ENCODE measurements around the gene RAP1A.

DNA sequence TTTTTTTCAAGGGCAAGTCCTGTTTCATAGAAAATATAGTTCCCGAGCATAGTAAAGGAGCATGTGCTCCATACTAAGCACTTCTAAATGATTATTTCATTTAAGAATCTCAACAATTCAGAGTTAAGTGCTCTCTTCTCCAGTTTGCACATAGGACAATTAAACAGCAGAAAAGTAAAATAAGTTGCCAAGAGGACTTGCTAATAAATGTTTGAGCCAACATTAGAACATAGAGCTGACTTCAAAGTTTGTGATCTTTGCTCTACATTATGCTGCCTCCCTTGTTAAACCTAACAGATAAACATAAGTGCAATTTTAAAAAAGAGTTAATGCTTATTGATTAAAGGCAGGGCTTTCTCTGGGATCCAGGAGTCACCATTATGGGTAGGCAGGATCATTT, 23.8 kb upstream of the RAP1A start:
- TF ChIP-seq, protein P1, sequence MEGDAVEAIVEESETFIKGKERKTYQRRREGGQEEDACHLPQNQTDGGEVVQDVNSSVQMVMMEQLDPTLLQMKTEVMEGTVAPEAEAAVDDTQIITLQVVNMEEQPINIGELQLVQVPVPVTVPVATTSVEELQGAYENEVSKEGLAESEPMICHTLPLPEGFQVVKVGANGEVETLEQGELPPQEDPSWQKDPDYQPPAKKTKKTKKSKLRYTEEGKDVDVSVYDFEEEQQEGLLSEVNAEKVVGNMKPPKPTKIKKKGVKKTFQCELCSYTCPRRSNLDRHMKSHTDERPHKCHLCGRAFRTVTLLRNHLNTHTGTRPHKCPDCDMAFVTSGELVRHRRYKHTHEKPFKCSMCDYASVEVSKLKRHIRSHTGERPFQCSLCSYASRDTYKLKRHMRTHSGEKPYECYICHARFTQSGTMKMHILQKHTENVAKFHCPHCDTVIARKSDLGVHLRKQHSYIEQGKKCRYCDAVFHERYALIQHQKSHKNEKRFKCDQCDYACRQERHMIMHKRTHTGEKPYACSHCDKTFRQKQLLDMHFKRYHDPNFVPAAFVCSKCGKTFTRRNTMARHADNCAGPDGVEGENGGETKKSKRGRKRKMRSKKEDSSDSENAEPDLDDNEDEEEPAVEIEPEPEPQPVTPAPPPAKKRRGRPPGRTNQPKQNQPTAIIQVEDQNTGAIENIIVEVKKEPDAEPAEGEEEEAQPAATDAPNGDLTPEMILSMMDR (conservative IDR thresholded peaks at IDR 0.05; ENCODE audit: low read depth, low read length), result no peak
- TF ChIP-seq EZH2 (IDR thresholded peaks at IDR 0.05; ENCODE audit: borderline replicate concordance, low read depth, low read length, poor library complexity, severe bottlenecking), result no peak

Measured in A673 (cell line).